Measurements from ENCODE around the gene GDF11. TPM values are rescaled to one million over a fixed set of nuclear protein-coding genes. Genes with fewer than 3 reads are reported as not detected.

Gene GDF11
- total RNA-seq, 1 experiment from 2014 or later = 31.8 TPM

- no peak overlapping the region for H2BK15ac ChIP-seq (ENCODE audit: low read depth, low read length)
- no peak overlapping the region for H2BK12ac ChIP-seq (ENCODE audit: insufficient read length, low read depth, low read length)
- no peak overlapping the region for H2BK20ac ChIP-seq (ENCODE audit: low read depth, low read length, poor library complexity, severe bottlenecking)
- H3K4me1 Mint-ChIP-seq = peaks cover 61 to 68% of the 10 kb centered on the region in 2 experiments
- no peaks in the 10 kb centered on the region for H3K9me3 Mint-ChIP-seq
- H3T11ph ChIP-seq (ENCODE audit: low read length) = no peak overlapping the region
- H3K27ac ChIP-seq (ENCODE audit: insufficient read length, low read depth, low read length) = peak overlapping the region; percentile 37
- H3K23me2 ChIP-seq (ENCODE audit: insufficient read length, low read depth, low read length, poor library complexity, severe bottlenecking) = peaks cover 29% of the 10 kb centered on the region
- no CpG with 5 or more reads among the region's 13 CpGs for WGBS (ENCODE audit: extremely low coverage, insufficient read length, low lambda C conversion rate)
- no peak overlapping the region for H2AFZ ChIP-seq (ENCODE audit: low read length)
- no peaks in the 10 kb centered on the region for H3K9me3 ChIP-seq (ENCODE audit: control insufficient read depth, low read depth, low read length)
- no peak overlapping the region for H3K4ac ChIP-seq (ENCODE audit: low read depth, low read length)
- no peak overlapping the region for H4K91ac ChIP-seq (ENCODE audit: insufficient read length, low read depth, low read length)
- no peak overlapping the region for H3K56ac ChIP-seq (ENCODE audit: insufficient read length, low read depth, low read length)
- H3K4me2 ChIP-seq (ENCODE audit: insufficient read depth, insufficient read length, low read length) = peak overlapping the region; percentile 72
- H3K4me1 ChIP-seq (ENCODE audit: insufficient read depth, low read length) = peaks cover 15% of the 10 kb centered on the region
- H4K20me1 ChIP-seq (ENCODE audit: control insufficient read depth, insufficient read depth, insufficient read length) = no peaks in the 10 kb centered on the region
- no peak overlapping the region for H2BK120ac ChIP-seq (ENCODE audit: low read depth, low read length, poor library complexity, severe bottlenecking)
- peak; percentile 26; the same call in 1 of the 3 replicates for TF ChIP-seq CTCF (conservative IDR thresholded peaks at IDR 0.05)
- peaks cover 3% of the 10 kb centered on the region for H3K79me1 ChIP-seq (ENCODE audit: insufficient read depth, low read depth, low read length, poor library complexity, severe bottlenecking)
- H3K18ac ChIP-seq (ENCODE audit: insufficient read length, low read depth, low read length) = no peak overlapping the region
- DNase-seq = peak; percentile 90
- peaks cover 8% of the 10 kb centered on the region for H3K27me3 Mint-ChIP-seq (ENCODE audit: low read depth)
- H3K4me3 Mint-ChIP-seq = peak overlapping the region; percentile 96 to 97
- no peaks in the 10 kb centered on the region for H3K27me3 ChIP-seq (ENCODE audit: insufficient read depth, low read length)
- peaks cover 23 to 37% (median 35%) of the 10 kb centered on the region in 3 experiments; a peak in 6 of 7 replicates for H3K36me3 Mint-ChIP-seq (ENCODE audit: insufficient read depth in 1 of 3, low read depth in 3 of 3)
- H4K8ac ChIP-seq (replicated peaks; ENCODE audit: insufficient read length, low read depth, low read length) = no peak overlapping the region
- peaks cover 6% of the 10 kb centered on the region; the same call in 1 of the 2 replicates for H3K79me2 ChIP-seq (ENCODE audit: insufficient read depth, low read length)
- H2AK5ac ChIP-seq (ENCODE audit: insufficient read length, low read length) = no peak overlapping the region
- no peak overlapping the region for H4K5ac ChIP-seq (ENCODE audit: insufficient read length, low read depth, low read length)
- H3K9ac ChIP-seq (ENCODE audit: extremely low read depth, insufficient read length, low read length) = peak overlapping the region; percentile 31
- no peak overlapping the region for H3K14ac ChIP-seq (ENCODE audit: insufficient read depth, low read length)
- peak overlapping the region; percentile 89 to 98 (median 95) for H3K27ac Mint-ChIP-seq
- no peak overlapping the region for H2BK5ac ChIP-seq (ENCODE audit: insufficient read length, low read length)
- H3K23ac ChIP-seq (ENCODE audit: insufficient read length, low read depth, low read length) = no peak overlapping the region
These were observed 2.6 kb downstream of the GDF11 start for GRCh38 chr12:55745361-55746173.
